ENCODE data around the gene RHOH.

RHOH gene

GRCh38 chr4:40233227-40233626 is 36.4 kb downstream of the RHOH start:
- no peak for DNase-seq (ENCODE audit: low read depth)
- TF ChIP-seq, protein P1, sequence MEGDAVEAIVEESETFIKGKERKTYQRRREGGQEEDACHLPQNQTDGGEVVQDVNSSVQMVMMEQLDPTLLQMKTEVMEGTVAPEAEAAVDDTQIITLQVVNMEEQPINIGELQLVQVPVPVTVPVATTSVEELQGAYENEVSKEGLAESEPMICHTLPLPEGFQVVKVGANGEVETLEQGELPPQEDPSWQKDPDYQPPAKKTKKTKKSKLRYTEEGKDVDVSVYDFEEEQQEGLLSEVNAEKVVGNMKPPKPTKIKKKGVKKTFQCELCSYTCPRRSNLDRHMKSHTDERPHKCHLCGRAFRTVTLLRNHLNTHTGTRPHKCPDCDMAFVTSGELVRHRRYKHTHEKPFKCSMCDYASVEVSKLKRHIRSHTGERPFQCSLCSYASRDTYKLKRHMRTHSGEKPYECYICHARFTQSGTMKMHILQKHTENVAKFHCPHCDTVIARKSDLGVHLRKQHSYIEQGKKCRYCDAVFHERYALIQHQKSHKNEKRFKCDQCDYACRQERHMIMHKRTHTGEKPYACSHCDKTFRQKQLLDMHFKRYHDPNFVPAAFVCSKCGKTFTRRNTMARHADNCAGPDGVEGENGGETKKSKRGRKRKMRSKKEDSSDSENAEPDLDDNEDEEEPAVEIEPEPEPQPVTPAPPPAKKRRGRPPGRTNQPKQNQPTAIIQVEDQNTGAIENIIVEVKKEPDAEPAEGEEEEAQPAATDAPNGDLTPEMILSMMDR (IDR thresholded peaks at IDR 0.05; ENCODE audit: low read depth, low read length, missing control alignments): no peak
- no peak overlapping the region for H3K4me3 ChIP-seq (ENCODE audit: low read depth, low read length)

- H3K4me3 ChIP-seq (ENCODE audit: low read depth, low read length): no peak overlapping the region
- no peak for DNase-seq (ENCODE audit: low read depth)
- TF ChIP-seq, protein P1 (IDR thresholded peaks at IDR 0.05; ENCODE audit: low read depth, low read length, missing control alignments): no peak
Observed at GRCh38 chr4:40234519-40235039, 37.7 kb downstream of the RHOH start.

GRCh38 chr4:40238008-40238699 is 41.3 kb downstream of the RHOH start:
- DNase-seq (ENCODE audit: low read depth): no peak
- TF ChIP-seq, protein P1 (IDR thresholded peaks at IDR 0.05; ENCODE audit: low read depth, low read length, missing control alignments): no peak

DNA sequence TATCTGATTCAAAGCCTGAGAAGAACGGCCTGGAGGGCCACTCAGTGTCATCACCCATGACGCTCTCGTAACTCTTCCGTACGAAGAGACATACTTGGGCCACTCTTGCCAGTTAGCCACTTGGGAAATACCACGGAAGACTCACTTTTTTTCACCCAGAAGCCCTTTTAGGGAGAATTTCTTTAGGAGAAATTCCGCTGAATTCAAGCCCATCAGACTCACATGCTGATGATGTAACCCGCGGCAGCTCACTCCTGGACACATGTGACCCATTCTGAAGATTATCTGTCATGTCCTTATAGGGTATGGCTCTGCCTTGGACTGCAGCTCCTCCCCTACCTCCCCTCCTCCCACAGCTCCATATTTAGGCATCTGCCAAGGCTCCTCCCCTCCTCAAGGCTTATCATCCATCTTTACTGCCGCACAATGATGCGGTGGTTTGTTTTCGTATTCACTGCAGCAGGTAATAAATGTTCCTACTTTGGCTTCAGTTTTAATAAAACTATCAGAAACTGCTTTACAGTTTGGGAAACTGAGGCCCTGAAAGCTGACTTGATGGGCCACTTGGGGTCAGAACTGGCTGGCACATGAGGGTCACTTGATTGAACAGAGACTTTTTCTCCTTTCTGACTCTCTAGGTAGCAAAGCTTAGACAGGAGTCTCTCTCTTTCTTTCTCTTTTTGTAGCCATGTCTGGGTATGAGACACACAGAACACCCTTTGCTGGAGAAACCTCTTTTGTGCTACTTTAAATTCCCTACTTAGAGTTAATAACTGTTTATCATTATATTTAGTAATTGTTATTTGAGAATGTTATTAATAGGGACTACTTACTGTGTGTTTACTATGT is 42.1 kb downstream of the RHOH start:
- no peak for DNase-seq (ENCODE audit: low read depth)
- no peak overlapping the region for H3K4me3 ChIP-seq (ENCODE audit: low read depth, low read length)
- TF ChIP-seq, protein P1 (IDR thresholded peaks at IDR 0.05; ENCODE audit: low read depth, low read length, missing control alignments): no peak

More at GRCh38 chr4:40238008-40238699, 41.3 kb downstream of the RHOH start:
- no peak overlapping the region for H3K4me3 ChIP-seq (ENCODE audit: low read depth, low read length)

GRCh38 chr4:40240040-40240653 is 43.3 kb downstream of the RHOH start:
- TF ChIP-seq, protein P1 (IDR thresholded peaks at IDR 0.05; ENCODE audit: low read depth, low read length, missing control alignments): no peak
- DNase-seq (ENCODE audit: low read depth): no peak
- H3K4me3 ChIP-seq (ENCODE audit: low read depth, low read length): no peak overlapping the region

- TF ChIP-seq, protein P1 (IDR thresholded peaks at IDR 0.05; ENCODE audit: low read depth, low read length, missing control alignments): no peak
- no peak overlapping the region for H3K4me3 ChIP-seq (ENCODE audit: low read depth, low read length)
- no peak for DNase-seq (ENCODE audit: low read depth)
Observed at GRCh38 chr4:40241026-40241425, 44.2 kb downstream of the RHOH start.
